SK-N-SH (cell line): Measurements from ENCODE around the gene PRICKLE3. TPM values are rescaled to one million over a fixed set of nuclear protein-coding genes. Genes with fewer than 3 reads are reported as not detected.
"Not testable (repeated sequence)": the region's sequence is repeated elsewhere in the genome, so short reads cannot be mapped to it uniquely, and the experiment has no call there.

Source experiments
- CTCF ChIA-PET: fragments of 300-600, 350-600 bp; formaldehyde crosslinking; extraction: SDS; loops from one replicate; lab custom pipeline; 2021; lab: Yijun Ruan, JAX
- POLR2A ChIA-PET: fragments of 350-600 bp; sonication (Branson Sonifier 250); formaldehyde crosslinking; extraction: SDS; loops from one replicate; lab custom pipeline; 2020; ENCODE audit warnings: antibody characterized with exemption, inconsistent platforms; lab: Yijun Ruan, JAX
- DNase-seq: peaks from one replicate; pipeline ENCODE4 v3.0.0; 2012
- H2AFZ ChIP-seq: fragments of 200-600 bp; sonication (generic); 2 replicates; pipeline ENCODE4 v1.8.1; 2016; ENCODE audit warnings: antibody characterized with exemption, mild to moderate bottlenecking, low read depth
- H3F3A ChIP-seq: fragments of 200-600 bp; sonication (generic); replicated peaks from 2 replicates; pipeline ENCODE3; 2016; ENCODE audit warnings: antibody characterized with exemption, mild to moderate bottlenecking; ENCODE audit not compliant: insufficient read depth
- H3K27ac ChIP-seq, 2 experiments: fragments of 200-500 bp in 1 of 2; fragments of 200-600 bp in 1 of 2; sonication (Bioruptor generic) in 1 of 2; sonication (generic), shearing (Covaris generic) in 1 of 2; 2 replicates each; pipeline versions ENCODE4 v1.5.1 to v1.6.1; 2014 to 2016; ENCODE audit warnings: low read depth in 2 of 2, inconsistent platforms in 1 of 2, low read length in 1 of 2, mild to moderate bottlenecking in 1 of 2, mixed read lengths in 1 of 2
- H3K27me3 ChIP-seq: fragments of 200-600 bp; sonication (generic), shearing (Covaris generic); 2 replicates; pipeline ENCODE4 v1.6.1; 2016; ENCODE audit warnings: mixed run types; ENCODE audit not compliant: insufficient read depth
- H3K36me3 ChIP-seq, 2 experiments: fragments of 200-500 bp in 1 of 2; fragments of 200-600 bp in 1 of 2; sonication (Bioruptor generic) in 1 of 2; sonication (generic) in 1 of 2; replicated peaks in 1 of 2; 2 replicates each; pipeline versions ENCODE3 to v1.5.1; 2014 to 2016; ENCODE audit warnings: low read length in 1 of 2, mild to moderate bottlenecking in 1 of 2; ENCODE audit not compliant: insufficient read depth in 2 of 2, control insufficient read depth in 1 of 2
- H3K4me1 ChIP-seq, 2 experiments: fragments of 200-500 bp in 1 of 2; fragments of 200-600 bp in 1 of 2; sonication (Bioruptor generic) in 1 of 2; sonication (generic), shearing (Covaris generic) in 1 of 2; 2 replicates each; pipeline versions ENCODE4 v1.5.1 to v1.6.1; 2014 to 2016; ENCODE audit warnings: low read depth in 1 of 2, low read length in 1 of 2, mixed run types in 1 of 2; ENCODE audit not compliant: insufficient read depth in 2 of 2, control insufficient read depth in 1 of 2
- H3K4me2 ChIP-seq: fragments of 200-600 bp; sonication (generic), shearing (Covaris generic); 2 replicates; pipeline ENCODE4 v1.6.1; 2017; ENCODE audit warnings: mixed run types
- H3K4me3 ChIP-seq, 2 experiments: fragments of 200-500 bp in 1 of 2; fragments of 200-600 bp in 1 of 2; sonication (Bioruptor generic) in 1 of 2; sonication (generic), shearing (Covaris generic) in 1 of 2; 2 replicates each; pipeline versions ENCODE4 v1.5.1 to v1.8.1; 2014 to 2016; ENCODE audit warnings: low read depth in 2 of 2, inconsistent platforms in 1 of 2, low read length in 1 of 2, mild to moderate bottlenecking in 1 of 2, mixed read lengths in 1 of 2, moderate library complexity in 1 of 2
- H3K79me2 ChIP-seq: fragments of 200-600 bp; sonication (generic); 2 replicates; pipeline ENCODE4 v1.8.1; 2017; ENCODE audit warnings: mild to moderate bottlenecking; ENCODE audit not compliant: insufficient read depth
- H3K9ac ChIP-seq: fragments of 200-600 bp; sonication (generic); 2 replicates; pipeline ENCODE4 v1.6.1; 2017; ENCODE audit warnings: mixed run types
- H3K9me2 ChIP-seq: fragments of 200-600 bp; sonication (generic); 2 replicates; pipeline ENCODE4 v1.6.1; 2017; ENCODE audit warnings: mixed run types
- H3K9me3 ChIP-seq: fragments of 200-600 bp; sonication (generic); 2 replicates; pipeline ENCODE4 v1.6.1; 2017; ENCODE audit warnings: mixed run types, mild to moderate bottlenecking, moderate library complexity
- H4K20me1 ChIP-seq: fragments of 200-600 bp; sonication (generic); 2 replicates; pipeline ENCODE4 v1.6.1; 2017; ENCODE audit warnings: mild to moderate bottlenecking, mixed run types; ENCODE audit not compliant: insufficient read depth
- CHD2 ChIP-seq: fragments of 150-350 bp; IDR thresholded peaks from 2 replicates; pipeline ENCODE4 v1.6.1; 2018; ENCODE audit warnings: low read length; ENCODE audit not compliant: partially characterized antibody
- CTCF ChIP-seq: fragments of 200-600 bp; sonication (generic); IDR thresholded peaks from 2 replicates; pipeline ENCODE4 v1.6.1; 2017; ENCODE audit warnings: antibody characterized with exemption, mild to moderate bottlenecking, moderate library complexity
- EP300 ChIP-seq, 2 experiments: IDR thresholded peaks; 2 replicates each; pipeline versions ENCODE4 v1.4.0 to v1.6.1; 2012; ENCODE audit warnings: borderline replicate concordance in 1 of 2, low read depth in 1 of 2, low read length in 1 of 2
- FOXJ3 ChIP-seq: sonication (generic); formaldehyde crosslinking; IDR thresholded peaks from 2 replicates; pipeline ENCODE4 v1.5.1; 2020; ENCODE audit warnings: mild to moderate bottlenecking, missing genetic modification reagents
- FOXM1 ChIP-seq: IDR thresholded peaks from 2 replicates; pipeline ENCODE4 v1.4.0; 2012; ENCODE audit warnings: low read depth, mild to moderate bottlenecking
- GABPA ChIP-seq: IDR thresholded peaks from 2 replicates; pipeline ENCODE4 v1.4.0; 2012; ENCODE audit warnings: low read depth, mild to moderate bottlenecking
- GATA2 ChIP-seq: sonication (generic); formaldehyde crosslinking; IDR thresholded peaks from 2 replicates; pipeline ENCODE4 v1.5.0; 2020; ENCODE audit warnings: mild to moderate bottlenecking, missing genetic modification reagents
- JUND ChIP-seq: IDR thresholded peaks from 2 replicates; pipeline ENCODE4 v1.4.0; 2012
- MAX ChIP-seq: IDR thresholded peaks from 2 replicates; pipeline ENCODE4 v1.4.0; 2012; ENCODE audit warnings: low read depth
- PBX3 ChIP-seq: IDR thresholded peaks from 2 replicates; pipeline ENCODE4; 2012
- POLR2AphosphoS5 ChIP-seq: IDR thresholded peaks from 2 replicates; pipeline ENCODE4 v1.6.1; 2012; ENCODE audit warnings: low read depth, low read length
- SIN3A ChIP-seq: IDR thresholded peaks from 2 replicates; pipeline ENCODE4 v1.6.1; 2012; ENCODE audit warnings: low read depth, mild to moderate bottlenecking, low read length, moderate library complexity, borderline replicate concordance
- TEAD4 ChIP-seq: IDR thresholded peaks from 2 replicates; pipeline ENCODE4 v1.4.0; 2012; ENCODE audit warnings: mild to moderate bottlenecking, borderline replicate concordance; ENCODE audit not compliant: insufficient read depth
- YY1 ChIP-seq: IDR thresholded peaks from 2 replicates; pipeline ENCODE4 v1.4.0; 2012; ENCODE audit warnings: low read depth, mild to moderate bottlenecking
- WGBS: methylation state at CpG from one replicate; pipeline ENCODE4 v1.1.6; 2017; ENCODE audit warnings: low lambda C conversion rate; 5-methylcytosine and 5-hydroxymethylcytosine counted together
- polyA plus RNA-seq, 3 experiments: library from polyadenylated mRNA; depleted of rRNA; stranded (reverse); fragments of >200 nt; gene quantifications; 2 replicates each; pipeline ENCODE4 v1.2.3, GENCODE V29; 2012

PRICKLE3 gene
- polyA plus RNA-seq, 1 of the 3 experiments (the other 2 are of a cell fraction): 0.07 TPM

GRCh38 chrX:49175435-49176274, 10.5 kb downstream of the PRICKLE3 start:
- no peak for DNase-seq
- Histone ChIP-seq H4K20me1 (no peaks in the 10 kb centered on the region), H3K9me3 (no peaks in the 10 kb centered on the region), H3K9me2 (no peaks in the 10 kb centered on the region), H3K27me3 (no peaks in the 10 kb centered on the region; the same call in 1 of the 2 replicates), H3K4me3 (no peak overlapping the region), H3K9ac (no peak overlapping the region), H3F3A (no peaks in the 10 kb centered on the region), H2AFZ (no peak overlapping the region), H3K36me3 (no peaks in the 10 kb centered on the region), H3K4me2 (no peak overlapping the region), H3K4me1 (no peaks in the 10 kb centered on the region; a peak in 1 of 4 replicates), H3K27ac (no peak overlapping the region), H3K79me2 (peaks cover 22% of the 10 kb centered on the region; the same call in 1 of the 2 replicates)
- no peak for TF ChIP-seq GABPA
- no peak for TF ChIP-seq CTCF
- TF ChIP-seq MAX: no peak
- no peak for TF ChIP-seq POLR2AphosphoS5
- TF ChIP-seq EP300 (IDR thresholded peaks at IDR 0.05; ENCODE audit: borderline replicate concordance in 1 of 2, low read depth in 1 of 2, low read length in 1 of 2): no peak
- no peak for TF ChIP-seq GATA2 (CRISPR knock-in tag)
- no peak for TF ChIP-seq YY1
- no peak for TF ChIP-seq SIN3A
- no peak for TF ChIP-seq FOXJ3 (CRISPR knock-in tag)
- TF ChIP-seq CHD2: no peak
- 55% methylated on average over 23 of the region's 43 CpGs for WGBS
- ChIA-PET POLR2A (no interaction called here), CTCF (interaction anchor here (1.0 kb wide), 1 partner anchor 17 kb away, joined by 3 read pairs; no protein-coding TSS in a partner anchor)

- H3K36me3 ChIP-seq: no peaks in the 10 kb centered on the region
- TF ChIP-seq TEAD4: no peak
- TF ChIP-seq PBX3: 0 out of 2 replicates have a peak, but pooled peaks have one; percentile 6
- TF ChIP-seq CHD2: no peak
- TF ChIP-seq JUND: no peak
- no peak for TF ChIP-seq FOXM1
- TF ChIP-seq, all 33 proteins: peak for 1
- H3K9ac ChIP-seq: no peak overlapping the region
- H2AFZ ChIP-seq: no peak overlapping the region
- ChIA-PET POLR2A (no interaction called here), CTCF (no interaction called here)
- H3F3A ChIP-seq: no peaks in the 10 kb centered on the region
- WGBS: 55% methylated on average over 3 of the region's 3 CpGs
- no peaks in the 10 kb centered on the region for H3K9me3 ChIP-seq
- H3K27me3 ChIP-seq: no peaks in the 10 kb centered on the region; the same call in 1 of the 2 replicates
- no peak for DNase-seq
- H3K79me2 ChIP-seq: peaks cover 22% of the 10 kb centered on the region; the same call in 1 of the 2 replicates
- no peak overlapping the region for H3K27ac ChIP-seq
- no peaks in the 10 kb centered on the region for H4K20me1 ChIP-seq
- H3K4me3 ChIP-seq: no peak overlapping the region
- H3K9me2 ChIP-seq: no peaks in the 10 kb centered on the region
- H3K4me1 ChIP-seq: no peaks in the 10 kb centered on the region; a peak in 1 of 4 replicates
- no peak overlapping the region for H3K4me2 ChIP-seq
These were observed 11.4 kb downstream of the PRICKLE3 start for GRCh38 chrX:49174723-49175122.

GRCh38 chrX:49173544-49173943, 12.6 kb downstream of the PRICKLE3 start:
- H3K9me3 ChIP-seq, H2AFZ ChIP-seq, H3K4me3 ChIP-seq, CTCF ChIA-PET, H3K36me3 ChIP-seq, H4K20me1 ChIP-seq, H3K9me2 ChIP-seq, POLR2A ChIA-PET, H3K27ac ChIP-seq, DNase-seq, H3K27me3 ChIP-seq, H3K4me1 ChIP-seq, H3K9ac ChIP-seq, H3F3A ChIP-seq: not testable (repeated sequence)
- Histone ChIP-seq H3K79me2 (peaks cover 22% of the 10 kb centered on the region; the same call in 1 of the 2 replicates), H3K4me2 (peak overlapping the region; percentile 77; the same call in 1 of the 2 replicates)
- 75% methylated on average over 7 of the region's 8 CpGs for WGBS
